GM19372 (cell line): ENCODE data around the gene MTUS2.

Source experiments
- ATAC-seq: cut with Tn5 transposase; IDR thresholded peaks from one replicate; pipeline ENCODE4 v1.9.1; 2021; ENCODE audit warnings: mild to moderate bottlenecking, low read depth, moderate library complexity; ENCODE audit not compliant: unreplicated experiment

MTUS2 gene

GRCh38 chr13:28856287-28856686, 36.1 kb downstream of the MTUS2 start:
- ATAC-seq, result no peak

DNA sequence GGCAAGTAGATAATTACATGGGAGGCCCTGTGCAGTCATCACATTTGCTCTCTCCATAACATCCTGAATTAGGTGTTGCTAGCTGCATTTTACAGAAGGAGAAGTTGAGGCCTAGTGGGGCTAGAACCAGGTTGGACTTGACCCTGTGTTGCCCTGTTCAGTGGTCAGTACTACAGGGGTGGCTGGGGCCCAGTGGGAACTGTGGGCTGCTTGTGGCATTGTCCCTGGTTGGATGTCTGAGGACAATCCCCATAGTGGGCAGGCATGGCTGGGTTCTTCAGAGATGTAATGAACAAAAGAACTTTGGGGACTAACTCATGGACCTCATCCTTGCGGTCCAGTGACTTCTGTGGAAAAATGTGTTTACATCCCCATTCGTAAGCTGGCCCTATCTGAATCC, 38.9 kb downstream of the MTUS2 start:
- ATAC-seq, result no peak

DNA sequence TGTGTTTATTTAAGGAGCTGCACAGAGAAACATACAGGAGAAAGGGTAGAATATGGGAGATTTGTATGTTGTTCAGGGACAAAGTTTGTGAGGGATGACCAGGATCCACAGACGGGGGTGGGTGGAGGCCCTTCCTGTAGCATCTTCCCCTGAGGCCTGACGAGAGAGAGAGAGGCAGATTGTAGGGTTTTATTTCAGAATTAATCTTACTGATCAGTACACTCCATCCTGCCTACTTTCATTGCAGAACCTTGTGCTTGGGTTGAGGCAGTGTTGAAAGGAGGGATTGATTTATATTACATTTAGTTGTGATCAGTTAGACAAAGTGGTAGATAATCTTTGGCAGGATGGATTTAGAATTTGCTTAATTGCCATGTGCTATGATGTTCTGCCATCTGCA, 39.6 kb downstream of the MTUS2 start:
- ATAC-seq, result no peak

DNA sequence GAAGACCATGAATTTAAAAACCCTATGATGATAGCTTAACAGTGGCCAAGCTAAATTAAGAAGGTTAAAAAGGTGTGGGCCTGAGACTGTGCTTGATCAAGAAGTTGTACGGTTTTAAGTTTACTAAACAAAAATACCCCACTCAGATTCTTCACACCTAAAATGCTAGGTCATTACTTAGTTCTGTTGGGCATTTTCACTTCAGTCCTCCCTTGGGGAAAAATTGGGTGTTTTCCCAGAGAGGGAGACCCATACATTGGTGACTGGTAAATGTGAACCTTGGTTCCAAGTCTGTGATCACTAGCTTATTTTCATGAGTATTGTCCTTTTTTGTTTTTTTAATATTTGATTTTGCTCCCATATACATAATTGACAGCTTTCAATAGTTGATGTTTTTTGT, 44.4 kb downstream of the MTUS2 start:
- no peak for ATAC-seq

- ATAC-seq, result no peak
Observed at GRCh38 chr13:28865149-28865744, 45.1 kb downstream of the MTUS2 start.

GRCh38 chr13:28865951-28866350, 45.8 kb downstream of the MTUS2 start:
- ATAC-seq, result no peak

GRCh38 chr13:28866932-28867331, 46.8 kb downstream of the MTUS2 start:
- no peak for ATAC-seq

DNA sequence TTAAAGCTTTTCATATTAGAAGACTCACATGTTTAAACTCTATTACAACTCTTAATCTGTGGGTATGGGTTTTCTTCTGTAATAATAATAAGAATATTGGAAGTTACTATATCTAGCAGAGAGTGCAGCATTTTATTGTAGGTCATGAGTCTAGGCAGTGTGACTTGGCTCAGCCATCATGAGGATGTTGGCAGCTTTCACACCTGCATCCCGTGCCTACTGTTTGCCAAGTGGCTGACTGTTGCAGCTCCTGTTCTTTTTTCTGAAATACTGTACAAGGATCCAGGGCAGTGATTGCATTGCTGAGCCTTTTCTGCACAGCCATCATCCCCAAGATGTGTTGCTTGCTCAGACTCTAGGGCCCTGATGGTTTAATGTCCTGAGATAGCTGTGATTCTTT, 47.4 kb downstream of the MTUS2 start:
- ATAC-seq, result no peak

DNA sequence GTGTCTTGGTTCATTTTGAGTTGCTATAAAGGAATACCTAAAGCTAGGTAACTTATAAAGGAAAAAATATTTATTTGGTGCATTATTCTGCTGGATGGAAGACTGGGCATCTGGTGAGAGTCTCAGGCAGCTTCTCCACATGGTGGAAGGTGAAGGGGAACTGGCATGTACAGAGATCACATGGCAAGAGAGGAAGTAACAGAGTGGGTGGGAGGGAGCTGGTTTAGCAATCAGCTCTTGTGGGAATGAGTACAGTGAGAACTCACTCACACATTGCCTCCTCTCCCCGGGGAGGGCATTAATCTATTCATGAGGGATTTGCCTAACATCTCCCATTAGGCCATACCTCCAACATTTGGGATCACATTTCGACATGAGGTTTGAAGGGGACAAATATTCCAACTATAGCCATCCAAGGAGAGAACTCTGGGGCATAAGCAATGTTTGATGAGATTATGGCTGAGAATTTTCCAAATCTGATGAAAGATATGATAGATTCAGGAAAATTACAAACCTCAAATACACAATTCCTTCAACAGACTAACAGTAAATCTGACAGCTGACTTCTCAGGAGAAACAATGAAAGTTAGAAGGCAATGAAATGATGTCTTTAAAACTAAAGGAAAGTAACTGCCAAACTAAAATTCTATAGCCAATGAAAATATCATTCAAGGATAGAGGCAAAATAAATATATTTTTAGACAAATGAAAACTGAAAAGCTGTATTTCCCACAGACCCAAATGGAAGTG, 52.5 kb downstream of the MTUS2 start:
- ATAC-seq, result no peak

- no peak for ATAC-seq
Observed at GRCh38 chr13:28875846-28876615, 55.9 kb downstream of the MTUS2 start.

DNA sequence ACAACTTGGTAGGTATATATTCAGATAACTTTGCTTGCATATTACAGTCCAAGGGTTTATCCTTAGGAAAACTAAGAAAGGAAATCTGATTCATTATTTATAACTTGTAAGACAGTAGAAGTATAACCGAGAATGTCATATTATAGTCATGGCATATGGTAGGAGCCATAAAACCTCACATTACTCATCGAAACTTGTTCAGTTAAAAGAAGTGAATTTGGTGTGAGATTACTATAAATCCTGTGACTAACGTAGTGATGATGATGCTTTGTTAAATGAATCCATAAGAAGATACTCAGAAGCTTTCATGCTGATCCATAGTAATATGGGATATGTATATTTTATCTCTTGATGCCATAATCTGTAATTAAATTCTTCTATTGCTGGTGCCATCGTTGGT, 57.3 kb downstream of the MTUS2 start:
- ATAC-seq, result no peak

- no peak for ATAC-seq
Observed at GRCh38 chr13:28885181-28885580, 65.0 kb downstream of the MTUS2 start.

GRCh38 chr13:28889086-28889732, 69.1 kb downstream of the MTUS2 start:
- ATAC-seq, result no peak

DNA sequence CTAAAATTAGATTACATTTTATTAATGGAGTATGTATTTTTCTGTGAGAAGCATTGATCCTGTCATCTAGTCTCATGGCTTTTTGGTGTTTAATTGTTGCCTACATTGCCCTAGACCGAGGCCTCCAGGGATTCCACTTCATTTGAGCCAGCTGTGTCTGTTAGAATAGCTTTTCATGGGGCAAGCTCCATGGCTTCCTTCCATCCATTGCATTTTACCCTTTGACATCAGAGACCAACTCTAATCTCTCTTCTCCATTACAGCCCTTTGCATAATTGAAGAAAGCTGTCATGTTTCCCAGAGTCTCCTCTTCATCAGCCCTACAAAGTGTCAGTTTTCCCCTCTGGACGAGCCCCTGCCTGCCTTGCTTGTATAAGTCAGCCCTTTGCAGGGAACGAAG, 70.6 kb downstream of the MTUS2 start:
- no peak for ATAC-seq

DNA sequence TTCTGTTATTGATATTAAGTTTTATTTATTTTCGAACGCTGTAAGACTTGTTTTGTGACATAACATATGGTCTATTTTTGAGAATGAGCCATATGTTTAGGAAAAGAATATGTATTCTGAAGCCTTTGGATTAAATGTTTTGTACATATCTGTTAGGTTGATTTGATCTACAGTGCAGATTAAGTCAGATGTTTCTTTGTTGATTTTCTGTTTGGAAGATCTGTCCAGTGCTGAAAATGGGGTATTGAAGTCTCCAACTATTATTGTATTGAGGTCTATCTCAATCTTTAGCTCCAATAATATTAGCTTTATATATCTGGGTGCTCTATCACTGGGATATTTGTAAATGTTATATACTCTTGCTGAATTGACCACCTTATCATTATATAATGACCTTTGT, 97.9 kb downstream of the MTUS2 start:
- ATAC-seq, result no peak

- no peak for ATAC-seq
Observed at GRCh38 chr13:28922341-28922740, 102.2 kb downstream of the MTUS2 start.

- ATAC-seq, result no peak
Observed at GRCh38 chr13:28935104-28935503, 115.0 kb downstream of the MTUS2 start.

- no peak for ATAC-seq
Observed at GRCh38 chr13:28942906-28943305, 122.8 kb downstream of the MTUS2 start.

GRCh38 chr13:28953714-28954418, 133.7 kb downstream of the MTUS2 start:
- no peak for ATAC-seq

- no peak for ATAC-seq
Observed at GRCh38 chr13:28954419-28954725, 134.2 kb downstream of the MTUS2 start.

DNA sequence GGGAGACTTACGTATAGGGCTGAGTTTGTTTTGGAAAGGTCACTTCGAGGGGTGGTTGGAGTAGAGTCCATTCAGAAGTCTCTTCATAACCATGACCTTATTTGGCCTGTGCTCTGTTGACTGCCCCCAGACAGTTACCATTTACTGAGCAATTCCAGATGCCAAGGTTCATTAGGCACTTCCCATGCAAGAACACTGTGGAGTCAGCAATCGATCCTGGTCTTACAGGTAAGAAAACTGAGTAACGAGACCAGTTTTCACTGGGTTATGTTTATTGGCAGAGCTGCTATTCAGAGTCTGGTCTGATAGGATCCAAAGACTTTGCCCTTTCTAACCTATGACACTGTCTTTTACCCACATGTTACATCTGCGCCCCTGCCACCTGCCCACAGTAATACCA, 134.7 kb downstream of the MTUS2 start:
- no peak for ATAC-seq
